Activated naive CD8-positive, alpha-beta T cell (primary cell): ENCODE results near the gene TIGD3.

ENCODE experiments used
- H3K27ac Mint-ChIP-seq: one replicate; pipeline ENCODE4 v1.8.0; 2021; ENCODE audit warnings: mixed read lengths
- H3K27me3 Mint-ChIP-seq: one replicate; pipeline ENCODE4 v1.8.0; 2021; ENCODE audit warnings: mixed read lengths
- H3K36me3 Mint-ChIP-seq: one replicate; pipeline ENCODE4 v1.8.0; 2021; ENCODE audit warnings: mixed read lengths
- H3K4me1 Mint-ChIP-seq: one replicate; pipeline ENCODE4 v1.8.0; 2021; ENCODE audit warnings: low read depth, mixed read lengths
- H3K4me3 Mint-ChIP-seq: one replicate; pipeline ENCODE4 v1.8.0; 2021; ENCODE audit warnings: mild to moderate bottlenecking, mixed read lengths
- H3K9me3 Mint-ChIP-seq: one replicate; pipeline ENCODE4 v1.8.0; 2021; ENCODE audit warnings: low read depth, mixed read lengths

Gene TIGD3

DNA sequence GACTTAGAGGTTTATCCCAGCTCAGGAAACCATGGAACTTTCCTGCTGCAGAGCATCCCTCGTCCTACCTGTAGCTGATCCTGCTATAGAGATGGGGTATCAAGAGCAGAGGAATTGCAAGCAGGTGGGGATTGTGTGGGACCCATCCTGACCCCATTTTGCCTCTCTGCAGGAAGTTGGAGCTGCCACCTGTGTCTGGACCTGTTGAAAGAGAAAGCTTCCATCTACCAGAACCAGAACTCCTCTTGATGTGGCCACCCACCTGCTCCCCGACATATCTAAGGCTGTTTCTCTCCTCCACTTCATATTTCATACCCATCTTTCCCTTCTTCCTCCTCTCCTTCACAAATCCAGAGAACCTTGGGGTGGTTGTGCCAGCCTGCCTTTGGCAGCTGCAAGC lies 3.0 kb upstream of the TIGD3 start:
- no peak overlapping the region for H3K27ac Mint-ChIP-seq
- no peak overlapping the region for H3K4me3 Mint-ChIP-seq
- H3K9me3 Mint-ChIP-seq = no peaks in the 10 kb centered on the region
- peaks cover 14% of the 10 kb centered on the region for H3K4me1 Mint-ChIP-seq
- H3K27me3 Mint-ChIP-seq = no peaks in the 10 kb centered on the region
- peaks cover 4% of the 10 kb centered on the region for H3K36me3 Mint-ChIP-seq

- H3K27me3 Mint-ChIP-seq = no peaks in the 10 kb centered on the region
- no peak overlapping the region for H3K4me3 Mint-ChIP-seq
- H3K27ac Mint-ChIP-seq = peak overlapping the region; percentile 46
- no peaks in the 10 kb centered on the region for H3K9me3 Mint-ChIP-seq
- peaks cover 14% of the 10 kb centered on the region for H3K4me1 Mint-ChIP-seq
- peaks cover 2% of the 10 kb centered on the region for H3K36me3 Mint-ChIP-seq
These were observed 1.8 kb upstream of the TIGD3 start for GRCh38 chr11:65352783-65353182.

DNA sequence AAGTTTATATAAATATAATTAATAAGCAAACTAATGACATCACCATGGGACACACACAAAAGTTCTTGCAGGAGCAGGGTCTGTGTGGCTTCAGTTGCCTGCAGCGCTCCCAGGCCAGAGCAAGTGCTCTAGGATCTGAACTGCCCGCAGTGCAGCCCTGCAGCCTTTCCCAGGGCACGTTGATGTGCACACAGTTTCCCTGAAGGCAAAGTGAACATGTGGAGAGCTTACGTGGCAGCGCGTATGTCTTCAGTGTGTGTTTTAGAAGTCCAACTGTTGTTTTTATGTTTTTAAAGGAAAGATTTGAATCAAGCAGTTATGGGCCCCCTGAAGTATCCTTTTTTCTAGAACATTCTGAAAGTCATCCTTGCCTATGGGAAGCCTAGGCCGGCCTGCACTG lies 1.2 kb upstream of the TIGD3 start:
- Mint-ChIP-seq H3K9me3 (no peaks in the 10 kb centered on the region), H3K4me3 (peak overlapping the region; percentile 71), H3K27ac (no peak overlapping the region), H3K27me3 (no peaks in the 10 kb centered on the region), H3K4me1 (peaks cover 14% of the 10 kb centered on the region), H3K36me3 (peaks cover 2% of the 10 kb centered on the region)

DNA sequence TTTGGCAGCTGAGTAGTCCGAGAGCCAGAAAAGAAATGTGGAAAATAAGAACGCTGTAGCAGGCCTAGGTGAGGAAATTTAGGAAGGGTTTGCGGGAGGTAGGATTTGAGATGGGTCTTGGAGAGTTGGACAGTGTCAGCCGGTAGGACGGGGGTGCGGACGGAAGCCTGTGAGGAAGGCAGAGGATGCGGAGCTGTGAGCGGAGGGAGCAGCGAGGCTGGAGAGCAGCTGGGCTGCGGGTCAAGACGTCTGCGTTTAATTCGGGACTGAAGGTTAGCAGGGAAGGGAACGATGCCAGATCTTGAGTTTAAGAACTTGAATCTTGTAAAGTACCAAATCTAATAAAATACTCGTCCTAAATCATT lies 669 bp upstream of the TIGD3 start:
- Mint-ChIP-seq H3K9me3 (no peaks in the 10 kb centered on the region), H3K36me3 (no peaks in the 10 kb centered on the region), H3K27me3 (no peaks in the 10 kb centered on the region), H3K4me1 (peaks cover 14% of the 10 kb centered on the region), H3K4me3 (peak overlapping the region; percentile 71), H3K27ac (peak overlapping the region; percentile 73)

DNA sequence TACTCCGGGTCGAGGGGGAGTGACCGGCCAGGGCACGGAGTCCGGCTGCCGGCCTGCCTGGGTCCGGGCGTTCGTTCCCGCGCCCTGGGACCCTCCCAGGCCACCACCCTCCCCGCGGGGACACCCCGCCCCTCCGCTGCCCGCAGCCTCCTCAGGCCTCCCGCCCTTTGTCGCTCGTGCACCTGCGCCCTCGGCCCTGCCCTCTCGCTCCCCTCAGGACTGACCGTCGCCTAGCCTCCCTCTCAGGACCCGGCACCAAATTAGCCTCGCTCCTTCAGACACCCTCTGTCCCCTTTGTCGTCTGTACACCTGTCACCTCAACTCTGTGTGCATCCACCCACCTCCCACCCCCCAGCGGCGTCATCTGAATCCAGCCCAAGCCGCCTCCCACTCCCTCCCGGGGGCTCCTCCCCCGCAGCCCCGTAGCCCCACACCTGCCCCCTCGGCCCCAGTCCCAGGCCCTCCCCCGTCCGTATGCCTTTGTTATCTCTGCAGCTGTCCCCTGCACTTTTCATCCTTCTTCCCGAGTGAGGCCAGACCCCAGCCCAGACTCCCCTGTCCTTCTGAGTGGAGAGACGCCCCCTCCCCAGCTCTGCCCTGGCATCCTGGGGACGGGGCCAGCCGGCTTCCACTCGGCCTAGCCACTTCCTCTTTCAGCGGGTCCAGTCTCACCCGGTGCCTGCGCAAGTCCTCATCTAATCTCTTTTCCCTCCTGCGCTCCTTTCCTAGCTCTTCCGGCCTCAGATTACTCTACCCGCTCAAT lies 643 bp downstream of the TIGD3 start:
- Mint-ChIP-seq H3K4me1 (peaks cover 14% of the 10 kb centered on the region), H3K36me3 (no peaks in the 10 kb centered on the region), H3K4me3 (peak overlapping the region; percentile 87), H3K27ac (peak overlapping the region; percentile 61), H3K27me3 (no peaks in the 10 kb centered on the region), H3K9me3 (no peaks in the 10 kb centered on the region)

DNA sequence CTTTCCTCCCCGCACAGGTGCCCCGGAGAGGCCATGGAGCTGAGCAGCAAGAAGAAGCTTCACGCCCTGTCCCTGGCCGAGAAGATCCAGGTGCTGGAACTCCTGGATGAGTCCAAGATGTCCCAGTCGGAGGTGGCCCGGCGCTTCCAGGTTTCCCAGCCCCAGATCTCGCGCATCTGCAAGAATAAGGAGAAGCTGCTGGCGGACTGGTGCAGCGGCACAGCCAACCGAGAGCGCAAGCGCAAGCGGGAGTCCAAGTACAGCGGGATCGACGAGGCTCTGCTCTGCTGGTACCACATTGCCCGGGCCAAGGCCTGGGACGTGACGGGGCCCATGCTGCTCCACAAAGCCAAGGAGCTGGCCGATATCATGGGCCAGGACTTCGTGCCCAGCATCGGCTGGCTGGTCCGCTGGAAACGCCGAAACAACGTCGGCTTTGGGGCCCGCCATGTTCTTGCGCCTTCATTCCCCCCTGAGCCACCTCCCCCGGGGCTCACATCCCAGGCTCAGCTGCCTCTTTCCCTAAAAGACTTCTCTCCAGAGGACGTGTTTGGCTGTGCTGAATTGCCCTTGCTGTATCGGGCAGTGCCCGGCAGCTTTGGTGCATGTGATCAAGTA lies 1.3 kb downstream of the TIGD3 start:
- Mint-ChIP-seq H3K4me3 (peak overlapping the region; percentile 87), H3K4me1 (peaks cover 14% of the 10 kb centered on the region), H3K27ac (peak overlapping the region; percentile 61), H3K36me3 (no peaks in the 10 kb centered on the region), H3K27me3 (no peaks in the 10 kb centered on the region), H3K9me3 (no peaks in the 10 kb centered on the region)

- no peaks in the 10 kb centered on the region for H3K27me3 Mint-ChIP-seq
- no peaks in the 10 kb centered on the region for H3K9me3 Mint-ChIP-seq
- no peaks in the 10 kb centered on the region for H3K36me3 Mint-ChIP-seq
- H3K27ac Mint-ChIP-seq = no peak overlapping the region
- peak overlapping the region; percentile 87 for H3K4me3 Mint-ChIP-seq
- H3K4me1 Mint-ChIP-seq = peaks cover 14% of the 10 kb centered on the region
These were observed 1.9 kb downstream of the TIGD3 start for GRCh38 chr11:65356394-65356972.

DNA sequence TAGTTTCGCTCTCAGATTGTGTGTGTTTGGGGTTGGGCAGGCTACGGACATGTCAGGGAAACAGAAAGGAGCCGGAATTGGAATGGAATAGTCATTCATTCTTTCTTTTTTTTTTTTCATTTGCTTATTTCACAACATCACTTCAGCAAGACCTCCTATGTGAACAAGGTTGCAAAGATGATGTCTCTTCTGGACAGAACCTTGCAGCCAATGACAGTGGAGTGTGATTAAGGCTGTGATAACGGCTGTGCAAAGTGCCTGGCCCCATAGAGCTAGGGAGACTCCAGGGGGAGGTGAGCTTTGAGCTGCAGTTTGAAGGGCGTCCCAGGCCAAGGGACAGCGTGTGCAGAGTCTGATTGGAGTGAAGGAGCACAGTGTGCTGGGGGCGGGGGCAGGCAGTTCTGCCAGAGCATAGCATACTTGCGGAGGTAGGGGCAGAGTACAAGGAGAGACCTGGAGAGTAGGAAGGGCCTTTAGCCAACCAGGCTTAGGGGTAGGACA lies 3.4 kb downstream of the TIGD3 start:
- H3K27me3 Mint-ChIP-seq = no peaks in the 10 kb centered on the region

DNA sequence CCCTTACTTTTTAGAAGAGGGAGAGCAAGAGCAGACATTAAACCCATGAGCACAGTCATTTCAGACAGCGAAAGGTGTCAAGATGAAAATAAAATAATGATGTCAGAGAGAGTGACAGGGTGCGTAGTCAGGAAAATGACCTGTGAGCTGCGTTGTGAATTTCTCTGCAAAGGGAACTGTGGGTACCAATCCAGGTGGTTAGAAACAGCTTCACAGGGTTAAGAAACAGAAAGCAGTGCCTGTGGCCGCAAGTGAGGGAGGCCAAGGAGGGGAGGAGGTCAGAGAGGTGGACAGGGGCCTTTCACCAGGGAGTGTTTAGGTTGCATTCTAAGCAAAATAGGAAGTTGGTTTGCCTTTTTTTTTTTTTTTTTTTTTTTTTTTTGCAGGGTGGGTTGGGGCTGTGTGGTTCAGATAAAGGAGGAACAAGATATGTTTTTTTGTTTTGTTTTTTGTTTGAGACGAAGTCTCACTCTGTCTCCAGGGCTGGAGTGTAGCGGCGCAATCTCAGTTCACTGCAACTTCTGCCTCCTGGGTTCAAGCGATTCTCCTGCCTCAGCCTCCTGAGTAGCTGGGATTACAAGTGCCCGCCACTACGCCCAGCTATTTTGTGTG lies 7.9 kb downstream of the TIGD3 start:
- Mint-ChIP-seq H3K4me1 (peaks cover 5% of the 10 kb centered on the region), H3K36me3 (no peaks in the 10 kb centered on the region), H3K27me3 (no peaks in the 10 kb centered on the region), H3K4me3 (no peak overlapping the region), H3K9me3 (no peaks in the 10 kb centered on the region), H3K27ac (no peak overlapping the region)

More for the DNA sequence above, 3.4 kb downstream of the TIGD3 start:
- Mint-ChIP-seq H3K4me1 (peaks cover 18% of the 10 kb centered on the region), H3K27ac (no peak overlapping the region), H3K4me3 (no peak overlapping the region), H3K9me3 (no peaks in the 10 kb centered on the region), H3K36me3 (no peaks in the 10 kb centered on the region)

GRCh38 chr11:65362966-65363365 lies 8.4 kb downstream of the TIGD3 start:
- Mint-ChIP-seq H3K36me3 (no peaks in the 10 kb centered on the region), H3K27me3 (no peaks in the 10 kb centered on the region), H3K27ac (no peak overlapping the region), H3K4me1 (peaks cover 5% of the 10 kb centered on the region), H3K9me3 (no peaks in the 10 kb centered on the region), H3K4me3 (no peak overlapping the region)

GRCh38 chr11:65363770-65364169 lies 9.2 kb downstream of the TIGD3 start:
- no peaks in the 10 kb centered on the region for H3K9me3 Mint-ChIP-seq
- H3K4me3 Mint-ChIP-seq = no peak overlapping the region
- H3K27ac Mint-ChIP-seq = no peak overlapping the region
- no peaks in the 10 kb centered on the region for H3K36me3 Mint-ChIP-seq
- H3K27me3 Mint-ChIP-seq = no peaks in the 10 kb centered on the region
- peaks cover 5% of the 10 kb centered on the region for H3K4me1 Mint-ChIP-seq

GRCh38 chr11:65366340-65366773 lies 11.8 kb downstream of the TIGD3 start:
- Mint-ChIP-seq H3K9me3 (no peaks in the 10 kb centered on the region), H3K4me1 (peaks cover 6% of the 10 kb centered on the region), H3K27me3 (no peaks in the 10 kb centered on the region), H3K4me3 (no peak overlapping the region), H3K27ac (no peak overlapping the region), H3K36me3 (no peaks in the 10 kb centered on the region)

- H3K4me3 Mint-ChIP-seq = no peak overlapping the region
- peaks cover 3% of the 10 kb centered on the region for H3K4me1 Mint-ChIP-seq
- no peaks in the 10 kb centered on the region for H3K36me3 Mint-ChIP-seq
- no peaks in the 10 kb centered on the region for H3K9me3 Mint-ChIP-seq
- H3K27me3 Mint-ChIP-seq = no peaks in the 10 kb centered on the region
- H3K27ac Mint-ChIP-seq = no peak overlapping the region
These were observed 16.1 kb downstream of the TIGD3 start for GRCh38 chr11:65370659-65371049.

- H3K27me3 Mint-ChIP-seq = no peaks in the 10 kb centered on the region
- no peak overlapping the region for H3K4me3 Mint-ChIP-seq
- peak overlapping the region; percentile 48 for H3K27ac Mint-ChIP-seq
- H3K4me1 Mint-ChIP-seq = peaks cover 3% of the 10 kb centered on the region
- no peaks in the 10 kb centered on the region for H3K36me3 Mint-ChIP-seq
- H3K9me3 Mint-ChIP-seq = no peaks in the 10 kb centered on the region
These were observed 19.5 kb downstream of the TIGD3 start for GRCh38 chr11:65373839-65374580.
